ENCODE results near the gene HSF2BP. TPM values are rescaled to one million over a fixed set of nuclear protein-coding genes. Genes with fewer than 3 reads are reported as not detected.

Gene HSF2BP
- total and polyA plus RNA-seq, 2 donors (not counting 1 experiment from before 2014, with no cell fraction given) = 0.49 TPM

GRCh38 chr21:43664358-43664757 lies 5.1 kb upstream of the HSF2BP start:
- Histone ChIP-seq H3K27me3 (replicated peaks in 1 of 4; ENCODE audit: control extremely low read depth in 1 of 4, control insufficient read depth in 3 of 4, insufficient read depth in 4 of 4, low read length in 3 of 4) (no peaks in the 10 kb centered on the region), H4K20me1 (ENCODE audit: control insufficient read depth, insufficient read depth, low read length, poor library complexity, severe bottlenecking) (peaks cover 68% of the 10 kb centered on the region), H3K9ac (ENCODE audit: low read length) (no peak overlapping the region), H3K27ac (ENCODE audit: low read length in 2 of 2) (no peak overlapping the region), H3K4me1 (ENCODE audit: control insufficient read depth in 2 of 2, insufficient read depth in 2 of 2, low read length in 2 of 2) (peaks cover 16 to 21% of the 10 kb centered on the region in 2 donors), H3K4me2 (replicated peaks; ENCODE audit: low read depth, low read length, poor library complexity, severe bottlenecking) (no peak overlapping the region), H3K9me3 (ENCODE audit: control extremely low read depth in 1 of 3, control insufficient read depth in 2 of 3, insufficient read depth in 1 of 3, low read length in 2 of 3) (peaks cover 0 to 3% (median 0%) of the 10 kb centered on the region in 3 donors), H2AFZ (ENCODE audit: insufficient read depth, low read depth, low read length, poor library complexity, severe bottlenecking) (no peak overlapping the region), H3K36me3 (replicated peaks in 1 of 2; ENCODE audit: control extremely low read depth in 1 of 2, control insufficient read depth in 1 of 2, extremely low read depth in 1 of 2, insufficient read depth in 2 of 2, low read length in 1 of 2) (peaks cover 0 to 36% of the 10 kb centered on the region in 2 experiments), H3K79me2 (ENCODE audit: control insufficient read depth, insufficient read depth, low read length) (peaks cover 78% of the 10 kb centered on the region), H3K4me3 (ENCODE audit: control extremely low read depth in 1 of 5, extremely low read depth in 1 of 5, insufficient read depth in 1 of 5, low read depth in 2 of 5, low read length in 4 of 5) (no peak overlapping the region)
- no peaks in the 10 kb centered on the region for H3K9me3 Mint-ChIP-seq (ENCODE audit: insufficient read depth)
- no peaks in the 10 kb centered on the region for H3K27me3 Mint-ChIP-seq
- DNase-seq (no peak), ATAC-seq (ENCODE audit: low read depth) (no peak)
- POLR2A ChIA-PET = no interaction called here
- no peak for TF ChIP-seq EZH2 (IDR thresholded peaks at IDR 0.05; ENCODE audit: borderline replicate concordance, insufficient read depth, low read depth, low read length, poor library complexity, severe bottlenecking)
- TF ChIP-seq CTCF (IDR thresholded peaks at IDR 0.05) = no peak
- no peak overlapping the region for H3K27ac Mint-ChIP-seq
- peaks cover 38% of the 10 kb centered on the region for H3K4me1 Mint-ChIP-seq
- intact Hi-C loops (cut with micrococcal nuclease) = no loop called here
- H3K4me3 Mint-ChIP-seq = no peak overlapping the region
- WGBS (ENCODE audit: insufficient coverage) = 27% methylated on average over 2 of the region's 4 CpGs
- CTCF ChIA-PET = no interaction called here

- peaks cover 22 to 28% of the 10 kb centered on the region in 2 donors for H3K4me1 ChIP-seq (ENCODE audit: control insufficient read depth in 2 of 2, insufficient read depth in 2 of 2, low read length in 2 of 2)
- H3K9me3 Mint-ChIP-seq (ENCODE audit: insufficient read depth) = no peaks in the 10 kb centered on the region
- peaks cover 43% of the 10 kb centered on the region for H3K4me1 Mint-ChIP-seq
- TF ChIP-seq EZH2 (IDR thresholded peaks at IDR 0.05; ENCODE audit: borderline replicate concordance, insufficient read depth, low read depth, low read length, poor library complexity, severe bottlenecking) (no peak), CTCF (IDR thresholded peaks at IDR 0.05) (no peak)
- DNase-seq (no peak), ATAC-seq (ENCODE audit: low read depth) (no peak)
- POLR2A ChIA-PET = interaction anchor here (0.6 kb wide), 1 partner anchor 180 kb away, joined by 3 read pairs; no protein-coding TSS in a partner anchor
- H3K4me3 ChIP-seq (ENCODE audit: control extremely low read depth in 1 of 5, extremely low read depth in 1 of 5, insufficient read depth in 1 of 5, low read depth in 2 of 5, low read length in 4 of 5) = no peak overlapping the region
- H3K27ac Mint-ChIP-seq = no peak overlapping the region
- no CpG with 5 or more reads among the region's 9 CpGs for WGBS (ENCODE audit: insufficient coverage)
- H3K79me2 ChIP-seq (ENCODE audit: control insufficient read depth, insufficient read depth, low read length) = peaks cover 72% of the 10 kb centered on the region
- CTCF ChIA-PET = no interaction called here
- H3K27me3 Mint-ChIP-seq = no peaks in the 10 kb centered on the region
- no peak overlapping the region for H3K4me3 Mint-ChIP-seq
- peaks cover 0 to 3% (median 0%) of the 10 kb centered on the region in 3 donors for H3K9me3 ChIP-seq (ENCODE audit: control extremely low read depth in 1 of 3, control insufficient read depth in 2 of 3, insufficient read depth in 1 of 3, low read length in 2 of 3)
- H3K27me3 ChIP-seq (replicated peaks in 1 of 4; ENCODE audit: control extremely low read depth in 1 of 4, control insufficient read depth in 3 of 4, insufficient read depth in 4 of 4, low read length in 3 of 4) = no peaks in the 10 kb centered on the region
- peaks cover 56% of the 10 kb centered on the region for H4K20me1 ChIP-seq (ENCODE audit: control insufficient read depth, insufficient read depth, low read length, poor library complexity, severe bottlenecking)
- no peak overlapping the region for H3K4me2 ChIP-seq (replicated peaks; ENCODE audit: low read depth, low read length, poor library complexity, severe bottlenecking)
- peaks cover 0 to 36% of the 10 kb centered on the region in 2 experiments for H3K36me3 ChIP-seq (replicated peaks in 1 of 2; ENCODE audit: control extremely low read depth in 1 of 2, control insufficient read depth in 1 of 2, extremely low read depth in 1 of 2, insufficient read depth in 2 of 2, low read length in 1 of 2)
- no peak overlapping the region for H3K9ac ChIP-seq (ENCODE audit: low read length)
- H2AFZ ChIP-seq (ENCODE audit: insufficient read depth, low read depth, low read length, poor library complexity, severe bottlenecking) = no peak overlapping the region
- H3K27ac ChIP-seq (ENCODE audit: low read length in 2 of 2) = no peak overlapping the region
- intact Hi-C loops (cut with micrococcal nuclease) = no loop called here
Observed at GRCh38 chr21:43663033-43663432, 3.7 kb upstream of the HSF2BP start.
